HG02623 (cell line): ENCODE results near the gene NDNF.

Source experiments
- ATAC-seq: cut with Tn5 transposase; IDR thresholded peaks from one replicate; pipeline ENCODE4 v1.9.1; 2021; ENCODE audit warnings: moderate library complexity; ENCODE audit not compliant: unreplicated experiment

The NDNF gene

DNA sequence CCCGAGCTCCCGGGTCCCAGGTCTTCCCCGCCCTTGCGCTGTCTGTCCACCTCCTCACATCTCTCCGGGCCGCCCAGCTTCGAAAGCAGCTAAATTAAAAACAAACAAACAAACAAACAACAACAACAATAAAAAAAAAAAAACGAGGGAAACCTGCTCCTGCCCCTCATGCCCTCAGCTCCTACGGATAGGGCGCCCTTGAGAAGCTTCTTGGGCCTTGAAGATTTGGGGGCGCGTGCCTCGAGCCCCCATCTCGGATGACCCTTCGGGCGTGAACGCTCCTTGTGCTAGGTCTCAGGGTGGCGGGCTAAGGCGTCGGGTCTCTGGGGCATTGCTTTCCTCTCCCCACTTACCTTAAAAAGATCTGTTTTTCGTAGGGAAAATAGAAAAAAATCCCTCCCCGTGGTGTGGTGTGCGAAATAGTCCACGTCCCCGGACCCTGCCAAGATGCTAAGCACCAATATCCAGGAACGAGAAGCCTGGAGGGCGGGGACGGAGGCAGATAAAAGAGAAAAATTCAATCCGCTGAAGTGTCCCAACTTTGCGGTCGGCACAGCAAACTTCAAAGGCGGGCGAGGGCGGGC lies 603 bp downstream of the NDNF start:
- no peak for ATAC-seq

GRCh38 chr4:121070696-121071639 lies 1.4 kb downstream of the NDNF start:
- ATAC-seq, result no peak

- no peak for ATAC-seq
Measured at GRCh38 chr4:121070274-121070673, 2.1 kb downstream of the NDNF start.

- no peak for ATAC-seq
Measured at GRCh38 chr4:121069430-121069829, 2.9 kb downstream of the NDNF start.

DNA sequence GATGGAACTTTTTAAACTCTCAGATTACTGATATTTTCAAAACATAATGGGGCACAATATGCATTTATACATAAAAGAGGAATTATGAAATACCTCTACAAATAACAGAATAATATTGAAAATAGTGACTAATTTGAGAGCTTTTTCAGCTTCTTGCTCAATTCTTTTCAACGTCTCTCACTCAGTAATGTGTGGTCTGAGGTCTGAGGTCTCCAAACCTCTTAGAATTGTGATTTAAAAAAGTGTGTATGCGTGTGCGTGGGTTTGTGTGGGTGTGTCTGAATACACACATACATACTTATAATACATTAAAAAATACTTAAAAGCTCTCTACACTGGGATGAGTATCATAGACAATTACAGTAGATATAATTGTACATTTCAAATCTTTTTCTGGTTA lies 7.9 kb downstream of the NDNF start:
- ATAC-seq, result no peak

DNA sequence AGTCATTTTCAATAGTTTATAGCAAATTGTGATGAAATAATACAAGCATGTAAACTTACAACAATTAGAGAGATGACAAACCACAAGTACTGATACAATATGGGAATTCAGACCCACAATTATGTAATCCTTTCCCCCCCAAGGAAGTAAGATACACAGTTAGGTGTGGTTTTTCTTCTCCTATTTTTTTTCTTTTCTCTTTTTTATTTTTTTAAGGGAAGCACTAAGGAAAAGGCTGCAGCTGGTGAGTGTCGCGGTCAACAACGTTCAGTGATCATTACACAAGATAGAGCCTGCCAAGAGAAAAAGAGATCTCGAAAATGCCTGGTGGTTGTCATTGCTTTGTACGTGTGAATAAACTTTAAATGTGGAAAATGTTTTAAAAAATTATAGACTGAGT lies 9.8 kb downstream of the NDNF start:
- no peak for ATAC-seq

DNA sequence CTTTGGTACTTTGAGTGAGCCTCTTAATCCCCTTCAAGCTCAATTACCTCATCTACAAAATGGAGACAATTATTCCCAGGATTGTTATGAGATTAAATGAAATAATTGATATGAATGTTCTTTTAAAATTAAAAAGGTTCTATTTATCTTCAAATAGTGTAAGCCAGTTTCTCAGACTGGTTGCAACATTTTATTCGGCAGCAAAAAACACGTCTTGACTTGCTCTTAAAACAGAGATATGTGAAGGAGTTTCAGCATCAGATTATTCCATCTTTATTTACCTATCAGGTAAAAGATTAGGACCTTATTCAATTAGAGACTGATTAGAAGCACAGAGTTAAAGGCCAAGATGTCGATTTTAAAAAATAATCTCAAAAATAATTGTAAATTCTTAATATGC lies 10.5 kb downstream of the NDNF start:
- ATAC-seq, result no peak

DNA sequence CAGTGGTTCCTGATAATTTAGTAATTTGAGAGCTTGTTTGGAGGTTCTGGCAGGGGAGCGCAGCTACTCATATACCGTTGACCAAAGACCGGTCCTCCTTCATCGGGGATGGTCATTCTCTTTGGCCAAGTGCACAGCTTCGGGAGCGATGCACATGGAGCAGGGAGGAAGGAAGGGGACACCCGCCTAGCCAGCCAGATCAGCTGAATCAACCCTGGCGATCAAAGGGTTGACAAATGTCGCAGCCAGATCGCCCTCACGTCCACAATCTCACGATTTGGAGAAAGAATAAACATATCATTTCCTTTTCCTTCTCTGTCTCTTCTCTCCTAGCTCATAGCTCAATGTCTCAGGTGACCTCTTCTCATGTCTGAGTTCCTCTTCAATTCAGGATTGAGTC lies 11.1 kb downstream of the NDNF start:
- no peak for ATAC-seq

DNA sequence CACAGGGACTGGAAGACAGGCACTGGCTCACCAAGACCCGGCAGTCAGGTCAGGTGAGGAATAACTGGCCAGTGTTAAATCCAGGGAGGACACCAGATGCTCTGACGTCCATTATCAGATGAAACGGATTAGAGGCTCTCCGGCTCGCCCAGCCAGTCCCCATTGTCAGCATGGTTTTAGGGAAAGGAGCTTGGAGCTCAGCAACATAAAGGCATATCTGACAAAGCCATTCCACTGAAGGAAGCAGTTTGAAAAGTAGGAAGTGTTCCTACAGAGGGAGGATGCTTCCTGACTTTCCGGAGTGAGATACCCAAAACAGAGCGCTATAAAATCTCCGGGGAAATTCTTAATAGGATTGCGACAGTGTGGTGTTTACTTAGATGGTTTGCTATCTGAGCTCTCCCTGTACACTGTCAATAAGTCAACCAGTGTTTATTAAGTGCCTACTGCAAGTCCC lies 14.8 kb downstream of the NDNF start:
- ATAC-seq, result no peak

DNA sequence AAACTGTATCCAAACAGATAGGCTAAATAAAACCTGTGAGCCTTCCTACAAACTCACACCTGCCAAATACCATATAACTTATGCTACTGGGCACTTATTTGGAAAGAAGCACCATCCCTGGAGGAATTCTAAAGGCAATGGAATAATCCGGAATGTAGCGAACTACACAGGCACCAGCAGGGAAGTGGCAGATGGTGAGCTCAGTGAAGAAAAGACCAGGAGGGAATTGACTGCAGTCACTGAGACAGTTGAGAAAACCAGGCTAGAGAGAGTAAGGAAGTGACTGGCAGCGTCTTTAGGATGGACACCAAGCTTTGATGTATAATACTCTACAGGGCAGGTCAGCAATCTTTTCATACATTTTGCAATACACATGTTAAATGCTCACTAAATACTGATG lies 16.3 kb downstream of the NDNF start:
- no peak for ATAC-seq

- ATAC-seq, result no peak
Measured at GRCh38 chr4:121054373-121054772, 18.0 kb downstream of the NDNF start.

- ATAC-seq, result no peak
Measured at GRCh38 chr4:121053601-121054143, 18.7 kb downstream of the NDNF start.

DNA sequence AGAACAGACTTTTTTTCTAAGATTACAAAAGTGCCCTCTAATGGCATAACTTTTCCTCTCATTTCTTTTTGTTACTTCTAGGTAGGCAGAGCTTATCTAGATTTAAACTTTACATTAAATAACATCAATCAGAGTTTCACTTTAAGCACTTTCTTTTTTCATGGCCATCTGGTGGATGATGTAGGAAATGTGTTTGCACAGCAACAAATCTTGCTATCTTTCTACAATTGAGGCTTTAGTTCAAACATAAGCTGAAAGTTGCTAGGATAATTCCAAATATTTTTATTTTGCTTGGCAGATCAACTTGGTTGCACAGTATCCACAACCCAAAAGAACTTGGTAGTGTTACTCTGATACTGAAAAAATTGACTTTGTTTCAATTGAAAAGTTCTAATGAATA lies 22.0 kb downstream of the NDNF start:
- no peak for ATAC-seq

DNA sequence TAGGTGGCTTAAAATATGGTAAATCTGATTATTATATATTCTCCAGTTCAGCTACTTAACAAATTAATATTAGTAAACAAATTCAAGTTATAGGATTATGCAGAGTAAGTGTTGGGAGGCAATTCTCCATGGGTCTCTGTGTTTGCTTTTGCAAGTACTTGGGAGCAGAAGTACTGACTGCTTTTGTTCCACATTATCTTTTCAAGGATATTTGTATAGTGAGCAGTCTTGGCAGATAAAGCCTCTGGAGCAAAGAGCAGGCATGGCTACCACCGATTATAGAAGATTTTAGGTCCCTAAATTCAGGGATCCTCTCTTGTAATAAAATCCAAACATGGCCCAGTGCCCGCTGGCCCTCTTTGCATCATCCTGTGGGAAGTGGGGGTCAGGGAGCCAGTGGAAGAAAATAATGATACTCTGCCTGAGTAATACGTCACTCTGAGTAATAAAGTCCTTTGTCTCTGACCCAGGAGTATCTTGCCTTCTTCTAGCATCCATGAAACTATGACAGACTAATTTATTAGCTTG lies 23.2 kb downstream of the NDNF start:
- no peak for ATAC-seq

DNA sequence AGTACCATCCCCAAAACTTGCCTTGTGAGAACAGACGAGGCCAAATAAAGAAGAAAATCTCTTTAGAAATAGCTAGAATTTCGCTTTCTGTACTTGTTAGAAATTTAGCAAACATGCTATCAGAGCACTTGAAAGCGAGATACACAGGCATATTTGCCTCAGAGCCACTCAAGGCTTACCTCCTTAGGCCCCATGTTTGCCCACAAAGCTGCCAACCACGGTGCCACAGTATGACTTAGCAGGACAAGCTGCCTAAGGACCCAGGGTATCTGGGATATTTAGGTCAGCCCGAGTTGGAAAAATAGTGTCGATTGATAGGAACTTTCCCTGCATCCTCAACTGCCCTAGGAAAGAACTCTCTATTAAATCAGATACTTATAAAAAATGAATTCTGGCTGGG lies 24.2 kb downstream of the NDNF start:
- ATAC-seq, result no peak

GRCh38 chr4:121041307-121042090 lies 30.8 kb downstream of the NDNF start:
- peak; percentile 97 for ATAC-seq

DNA sequence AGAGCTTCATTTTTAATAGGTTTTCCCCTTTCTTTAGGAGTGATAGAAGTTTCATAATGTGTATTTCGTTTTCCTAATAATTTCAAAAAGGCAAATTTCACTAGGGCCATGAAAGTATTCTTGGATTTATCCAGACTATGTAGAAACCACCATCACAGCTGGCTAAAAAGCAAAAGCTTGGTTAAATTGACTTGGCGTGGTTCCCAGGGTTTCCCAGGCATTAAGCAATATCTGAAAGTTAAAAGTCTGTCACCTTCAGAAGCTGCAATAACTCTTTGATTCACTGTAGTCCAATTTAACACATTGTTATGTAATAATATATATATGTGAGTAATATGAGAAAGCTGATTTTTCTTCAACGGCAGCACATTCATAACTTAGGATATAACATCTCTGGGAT lies 38.3 kb downstream of the NDNF start:
- no peak for ATAC-seq

GRCh38 chr4:121030711-121031110 lies 41.6 kb downstream of the NDNF start:
- no peak for ATAC-seq

DNA sequence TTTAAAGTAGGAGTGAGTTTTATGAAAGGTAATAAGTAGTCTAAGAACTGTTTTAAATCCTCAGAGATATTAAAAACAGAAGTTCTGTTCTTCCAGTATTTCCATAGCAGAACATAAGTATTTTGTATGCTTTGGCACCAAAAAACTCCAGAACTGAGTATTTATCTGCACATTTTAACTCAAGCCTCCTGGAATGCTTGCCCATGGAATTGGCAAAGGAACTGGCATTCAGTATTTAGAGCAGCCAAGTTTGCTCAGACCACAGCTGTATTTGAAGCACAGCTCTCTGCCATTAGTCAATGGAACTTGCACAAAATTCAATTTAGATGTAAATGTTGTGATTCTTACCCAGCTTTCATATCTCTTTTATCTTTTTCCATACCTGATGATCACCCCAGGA lies 42.2 kb downstream of the NDNF start:
- ATAC-seq, result no peak

DNA sequence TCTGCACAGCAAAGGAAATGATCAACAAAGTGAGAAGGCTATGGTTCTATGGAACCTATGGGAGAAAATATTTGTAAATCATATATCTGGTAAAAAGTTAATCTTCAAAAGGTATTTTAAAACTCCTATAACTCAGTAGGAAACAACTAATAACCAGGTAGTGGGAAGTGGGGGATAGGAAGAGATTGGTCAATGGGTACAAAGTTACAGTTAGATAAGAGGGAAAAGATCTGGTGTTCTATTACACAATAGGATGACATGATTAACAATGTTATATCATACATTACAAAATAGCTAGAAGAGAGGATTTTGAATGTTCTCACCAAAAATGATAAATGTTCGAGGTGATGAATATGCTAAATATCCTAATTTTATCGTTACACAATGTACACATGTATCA lies 46.3 kb downstream of the NDNF start:
- no peak for ATAC-seq

DNA sequence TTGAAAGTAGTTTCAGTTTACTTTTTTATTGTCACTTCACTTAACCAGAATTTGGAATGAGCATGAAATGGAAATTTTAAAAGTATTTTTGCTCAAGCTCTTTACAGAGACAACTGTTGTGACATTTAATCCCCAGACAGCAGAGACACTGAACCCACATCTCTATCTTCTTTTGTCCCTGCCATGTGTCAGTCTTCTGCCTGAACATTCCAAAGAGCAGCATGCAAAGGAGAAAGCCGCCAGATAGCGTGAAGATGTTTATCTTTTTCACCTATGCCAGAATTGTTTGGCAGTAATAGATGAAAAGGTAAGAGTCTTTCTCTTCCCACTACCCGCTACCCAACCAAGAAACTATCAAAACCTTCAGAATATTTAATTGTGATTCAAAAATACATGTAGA lies 46.8 kb downstream of the NDNF start:
- ATAC-seq, result no peak
